DMS153 treated with DMSO at 0.1 percent for 48 hours (cell line): ENCODE results near the gene SLC25A39.

ENCODE experiments used
- DNase-seq: peaks from one replicate; lab custom pipeline; 2025; ENCODE audit not compliant: unreplicated experiment; lab: John Stamatoyannopoulos, UW

SLC25A39 gene

GRCh38 chr17:44314869-44315661 lies 9.6 kb downstream of the SLC25A39 start:
- DNase-seq: peak; percentile 5

DNA sequence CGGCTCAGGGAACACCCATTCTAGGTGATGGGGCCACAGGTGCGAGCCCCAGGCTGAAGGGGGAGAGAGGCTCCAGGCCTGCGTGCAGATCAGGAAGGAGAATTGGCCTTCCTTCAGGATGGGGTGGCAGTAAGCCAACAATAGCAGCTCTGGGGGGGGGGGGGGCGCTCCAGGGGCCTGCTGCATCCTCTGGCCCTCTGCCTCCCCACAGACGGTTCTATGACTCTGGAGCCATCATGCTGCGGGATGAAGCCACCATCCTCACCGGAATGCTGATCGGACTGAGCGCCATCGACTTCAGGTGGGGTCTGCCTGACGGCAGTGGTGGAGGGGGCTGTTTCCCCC lies 10.1 kb downstream of the SLC25A39 start:
- DNase-seq: no peak

- DNase-seq: no peak
Observed at GRCh38 chr17:44314031-44314430, 10.6 kb downstream of the SLC25A39 start.

GRCh38 chr17:44312396-44313104 lies 12.1 kb downstream of the SLC25A39 start:
- DNase-seq: no peak

- no peak for DNase-seq
Observed at GRCh38 chr17:44311562-44312181, 13.0 kb downstream of the SLC25A39 start.

DNA sequence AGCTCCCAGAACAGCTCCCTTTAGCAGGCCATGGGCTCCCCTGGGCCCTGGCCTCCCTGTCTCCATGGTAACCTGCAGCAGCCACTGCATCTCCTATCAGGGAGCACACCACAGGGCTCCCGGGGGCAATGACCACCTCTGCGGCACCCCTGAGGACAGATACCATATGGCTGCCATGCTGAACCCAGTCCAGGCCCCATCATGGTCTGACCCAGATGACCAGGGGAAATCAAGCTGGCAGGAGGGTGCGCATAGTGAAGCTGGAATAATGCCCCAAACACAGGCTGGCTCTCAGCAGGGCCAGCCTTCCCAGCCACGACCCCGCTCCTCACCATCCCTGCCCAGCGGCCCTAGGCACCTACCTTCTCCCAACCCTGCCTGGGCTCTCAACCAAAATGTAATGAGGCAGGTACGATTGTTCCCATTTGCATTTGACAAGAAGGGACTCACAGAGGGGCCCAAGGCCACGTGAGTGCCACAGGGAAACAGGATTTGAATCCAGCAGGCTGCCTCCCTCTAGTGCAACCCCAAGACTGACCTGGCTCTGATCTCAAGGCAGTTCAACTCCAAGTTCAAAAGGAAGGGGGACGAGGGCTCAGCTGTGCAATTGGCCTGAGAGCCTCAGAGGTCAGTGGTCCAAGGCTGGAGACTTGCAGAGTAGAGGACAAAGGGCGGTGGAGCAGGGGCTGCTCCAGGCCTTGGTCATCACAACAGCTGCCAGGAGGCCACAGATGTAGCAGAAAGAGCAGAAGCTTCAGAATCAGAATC lies 13.8 kb downstream of the SLC25A39 start:
- no peak for DNase-seq

GRCh38 chr17:44310188-44310587 lies 14.4 kb downstream of the SLC25A39 start:
- DNase-seq: no peak

DNA sequence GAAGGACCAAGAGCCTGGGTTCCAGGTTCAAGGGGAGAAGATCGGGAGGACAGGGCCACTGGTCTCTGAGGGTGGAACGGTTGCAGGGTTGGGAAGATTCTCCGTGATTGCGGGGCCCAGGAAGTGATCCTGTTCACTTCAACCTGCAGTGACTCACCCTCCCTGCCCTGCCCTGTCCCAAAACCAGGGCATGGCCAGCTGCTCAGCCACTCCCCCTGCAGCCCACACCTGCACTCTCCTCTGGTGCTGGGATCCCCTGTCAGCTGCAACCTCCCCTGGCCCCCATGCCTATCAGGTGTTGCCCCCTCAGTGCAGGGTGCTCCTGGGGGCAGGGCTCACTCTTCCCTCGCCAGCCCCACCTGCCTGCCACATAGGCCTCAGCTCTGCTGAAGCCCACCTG lies 15.2 kb downstream of the SLC25A39 start:
- no peak for DNase-seq

- peak; percentile 3 for DNase-seq
Observed at GRCh38 chr17:44308865-44309264, 15.8 kb downstream of the SLC25A39 start.

GRCh38 chr17:44308320-44308818 lies 16.3 kb downstream of the SLC25A39 start, which contains the start of gene RUNDC3A:
Gene RUNDC3A, plus strand, starts transcription at chr17:44308601. Its CDS starts 232 bp downstream, at chr17:44308833.
- DNase-seq: peak; percentile 43

- DNase-seq: peak; percentile 33
Observed at GRCh38 chr17:44307387-44308186, 17.0 kb downstream of the SLC25A39 start.

- no peak for DNase-seq
Observed at GRCh38 chr17:44304651-44305050, 20.0 kb downstream of the SLC25A39 start.

- DNase-seq: no peak
Observed at GRCh38 chr17:44297975-44298374, 26.6 kb downstream of the SLC25A39 start.

GRCh38 chr17:44293509-44294226 lies 31.0 kb downstream of the SLC25A39 start:
- DNase-seq: no peak

- DNase-seq: no peak
Observed at GRCh38 chr17:44287651-44288050, 37.0 kb downstream of the SLC25A39 start.

- no peak for DNase-seq
Observed at GRCh38 chr17:44284024-44284400, 40.6 kb downstream of the SLC25A39 start.

GRCh38 chr17:44283344-44284023 lies 41.1 kb downstream of the SLC25A39 start:
- no peak for DNase-seq

DNA sequence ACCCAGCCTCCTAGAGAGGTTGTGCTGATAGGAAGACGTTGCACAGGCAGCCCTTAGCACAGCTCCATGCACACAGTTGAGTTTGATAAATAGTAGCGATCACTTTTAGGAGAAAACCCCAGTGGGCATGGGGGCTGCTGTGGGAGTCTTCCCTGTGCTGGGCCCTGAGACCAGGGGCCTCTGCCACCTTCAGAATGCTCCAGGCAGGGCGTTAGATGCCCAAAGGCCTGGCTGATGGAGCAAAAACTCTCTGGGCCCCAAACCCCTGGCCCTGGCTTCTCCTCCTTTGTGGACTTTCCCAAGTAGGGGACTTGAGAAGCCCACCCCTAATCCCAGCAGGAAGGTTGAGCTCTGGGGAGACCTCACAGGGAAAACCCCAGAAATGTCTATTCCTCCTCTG lies 42.4 kb downstream of the SLC25A39 start:
- no peak for DNase-seq

DNA sequence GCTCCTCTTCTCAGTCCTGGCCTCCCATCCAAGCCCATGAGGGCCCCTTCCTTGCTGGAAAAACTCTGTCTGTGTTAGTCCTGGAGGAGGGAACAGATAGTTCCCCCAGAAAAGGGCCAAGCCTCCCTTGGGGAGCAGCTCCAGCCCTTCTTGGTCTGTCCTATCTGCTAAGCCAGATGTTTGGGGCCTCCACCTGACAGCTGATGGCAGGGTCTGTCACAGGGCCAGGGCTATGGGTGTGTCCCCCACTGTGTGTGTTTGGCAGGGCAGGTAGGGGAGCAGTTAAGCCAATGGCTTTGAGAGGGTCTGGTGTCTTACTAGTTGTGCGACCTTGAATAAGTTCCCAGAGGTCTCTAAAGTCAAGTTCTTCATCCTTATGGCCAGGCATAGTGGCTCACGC lies 43.1 kb downstream of the SLC25A39 start:
- no peak for DNase-seq
